Caco-2 (cell line): ENCODE measurements around the gene ANAPC2. TPM values are rescaled to one million over a fixed set of nuclear protein-coding genes. Genes with fewer than 3 reads are reported as not detected.

Experiments used
- BruUV-seq: library from RNA; stranded (reverse); fragments of 400-500 nt; replicated peaks from 2 replicates; lab custom pipeline; 2021; lab: Mats Ljungman, UMichigan
- CTCF ChIA-PET: fragments of 300-600 bp; sonication (Branson Sonifier 250); formaldehyde crosslinking; loops from one replicate; lab custom pipeline; 2022; ENCODE audit warnings: antibody characterized with exemption; lab: Charles Lee
- POLR2A ChIA-PET: fragments of 300-600 bp; sonication (Branson Sonifier 250); formaldehyde crosslinking; loops from one replicate; lab custom pipeline; 2022; ENCODE audit warnings: antibody characterized with exemption; lab: Charles Lee
- DNase-seq, 2 experiments: peaks; one replicate each; pipeline versions ENCODE4 v3.0.0 to v3.0.0-alpha.2; 2020 to 2022
- H3K27me3 ChIP-seq: replicated peaks from 2 replicates; pipeline ENCODE4 v1.6.0; 2011; ENCODE audit warnings: low read length; ENCODE audit not compliant: control insufficient read depth, insufficient read depth
- H3K36me3 ChIP-seq: 2 replicates; pipeline ENCODE4 v1.5.1; 2011; ENCODE audit warnings: low read length; ENCODE audit not compliant: control insufficient read depth, insufficient read depth
- H3K4me1 ChIP-seq: fragments of 250-450 bp; sonication (Bioruptor Pico); 2 replicates; pipeline ENCODE4 v1.5.1; 2020; ENCODE audit warnings: mild to moderate bottlenecking
- H3K4me3 ChIP-seq: 2 replicates; pipeline ENCODE4 v1.5.1; 2011; ENCODE audit warnings: low read depth, mild to moderate bottlenecking, control low read depth, low read length
- H3K9me3 ChIP-seq: fragments of 250-450 bp; sonication (Bioruptor Pico); 2 replicates; pipeline ENCODE4 v1.5.1; 2020; ENCODE audit warnings: mild to moderate bottlenecking, moderate library complexity
- H3K27ac Mint-ChIP-seq: one replicate; pipeline ENCODE4 v1.8.0; 2022; ENCODE audit warnings: mixed read lengths; ENCODE audit not compliant: unreplicated experiment
- H3K27me3 Mint-ChIP-seq: one replicate; pipeline ENCODE4 v1.8.0; 2022; ENCODE audit warnings: mixed read lengths; ENCODE audit not compliant: insufficient read depth, unreplicated experiment
- H3K36me3 Mint-ChIP-seq: one replicate; pipeline ENCODE4 v1.8.0; 2022; ENCODE audit warnings: mild to moderate bottlenecking, mixed read lengths; ENCODE audit not compliant: insufficient read depth, unreplicated experiment
- H3K4me1 Mint-ChIP-seq: one replicate; pipeline ENCODE4 v1.8.0; 2022; ENCODE audit warnings: low read depth, mixed read lengths; ENCODE audit not compliant: unreplicated experiment
- H3K4me3 Mint-ChIP-seq: one replicate; pipeline ENCODE4 v1.8.0; 2022; ENCODE audit warnings: mild to moderate bottlenecking, moderate library complexity, mixed read lengths; ENCODE audit not compliant: unreplicated experiment
- H3K9me3 Mint-ChIP-seq: one replicate; pipeline ENCODE4 v1.8.0; 2022; ENCODE audit warnings: mixed read lengths; ENCODE audit not compliant: unreplicated experiment
- CTCF ChIP-seq, 2 experiments: fragments of 200-600 bp in 1 of 2; IDR thresholded peaks; 1 replicate in 1 of 2; 2 replicates in 1 of 2; pipeline versions ENCODE4 v1.5.1 to v1.8.0; 2011 to 2022; ENCODE audit warnings: antibody characterized with exemption in 1 of 2, control low read depth in 1 of 2, inconsistent platforms in 1 of 2, low read depth in 1 of 2, low read length in 1 of 2, mild to moderate bottlenecking in 1 of 2, moderate library complexity in 1 of 2; ENCODE audit not compliant: insufficient read depth in 1 of 2, severe bottlenecking in 1 of 2, unreplicated experiment in 1 of 2
- intact Hi-C: fragments of 100-400 bp; cut with micrococcal nuclease; formaldehyde crosslinking; loops from one replicate; pipeline ENCODE4 v1.10.0; 2022; ENCODE audit not compliant: unreplicated experiment
- total RNA-seq: library from RNA; stranded (reverse); gene quantifications from 2 replicates; pipeline ENCODE4 v1.2.3, GENCODE V29; 2022

ANAPC2 gene
- total RNA-seq, 1 experiment from 2014 or later = 67.5 TPM

GRCh38 chr9:137147793-137148160 lies 40.6 kb downstream of the ANAPC2 start:
- POLR2A ChIA-PET = no interaction called here
- DNase-seq = no peak
- CTCF ChIA-PET = no interaction called here
- Histone ChIP-seq H3K4me1 (no peaks in the 10 kb centered on the region), H3K27me3 (no peaks in the 10 kb centered on the region), H3K9me3 (no peaks in the 10 kb centered on the region), H3K4me3 (no peak overlapping the region), H3K36me3 (no peaks in the 10 kb centered on the region)
- no TSS peak for BruUV-seq
- peaks cover 13% of the 10 kb centered on the region for H3K36me3 Mint-ChIP-seq
- peaks cover 8% of the 10 kb centered on the region for H3K27me3 Mint-ChIP-seq
- no peaks in the 10 kb centered on the region for H3K4me1 Mint-ChIP-seq
- no peak overlapping the region for H3K4me3 Mint-ChIP-seq
- no peak overlapping the region for H3K27ac Mint-ChIP-seq
- H3K9me3 Mint-ChIP-seq = no peaks in the 10 kb centered on the region
- intact Hi-C loops = no loop called here
- TF ChIP-seq CTCF (IDR thresholded peaks at IDR 0.05; ENCODE audit: insufficient read depth in 1 of 2, low read depth in 1 of 2, low read length in 1 of 2, severe bottlenecking in 1 of 2, unreplicated experiment in 1 of 2) = no peak

DNA sequence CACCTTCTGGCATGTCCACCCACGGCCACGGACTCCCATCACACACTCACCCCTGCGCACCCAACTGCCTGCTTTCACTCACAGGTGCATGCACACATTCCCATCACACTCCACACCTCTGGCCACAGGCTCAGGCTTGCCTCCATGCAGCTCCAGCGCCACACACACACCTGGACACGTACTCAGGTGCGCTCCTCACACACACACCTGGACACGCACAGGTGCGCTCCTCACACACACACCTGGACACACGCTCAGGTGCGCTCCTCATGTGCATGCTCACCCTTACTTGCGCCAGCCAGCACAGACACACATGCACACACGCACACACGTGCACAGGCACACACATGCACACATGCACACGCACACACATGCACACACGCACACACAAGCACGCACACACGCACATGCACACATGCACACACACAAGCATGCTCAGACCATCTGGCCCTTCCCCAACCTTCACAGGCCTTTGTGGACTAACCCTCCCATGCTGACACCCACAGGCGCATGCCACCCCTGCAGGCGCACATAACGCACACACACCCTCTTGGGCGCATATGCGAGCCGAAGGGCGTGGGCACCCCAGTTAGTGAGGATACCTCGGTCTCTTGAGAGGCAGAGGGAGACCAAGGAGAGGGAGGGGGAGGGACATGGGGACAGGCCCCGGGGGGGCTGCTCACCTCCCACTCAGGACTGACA lies 41.1 kb downstream of the ANAPC2 start:
- H3K27me3 Mint-ChIP-seq = peaks cover 11% of the 10 kb centered on the region
- no peak overlapping the region for H3K27ac Mint-ChIP-seq
- Histone ChIP-seq H3K27me3 (no peaks in the 10 kb centered on the region), H3K4me3 (no peak overlapping the region), H3K4me1 (no peaks in the 10 kb centered on the region), H3K9me3 (no peaks in the 10 kb centered on the region), H3K36me3 (no peaks in the 10 kb centered on the region)
- no peaks in the 10 kb centered on the region for H3K4me1 Mint-ChIP-seq
- no peak for TF ChIP-seq CTCF (IDR thresholded peaks at IDR 0.05; ENCODE audit: insufficient read depth in 1 of 2, low read depth in 1 of 2, low read length in 1 of 2, severe bottlenecking in 1 of 2, unreplicated experiment in 1 of 2)
- no peaks in the 10 kb centered on the region for H3K9me3 Mint-ChIP-seq
- intact Hi-C loops = no loop called here
- H3K4me3 Mint-ChIP-seq = no peak overlapping the region
- ChIA-PET CTCF (no interaction called here), POLR2A (no interaction called here)
- peaks cover 13% of the 10 kb centered on the region for H3K36me3 Mint-ChIP-seq
- DNase-seq = no peak
- BruUV-seq = no TSS peak

GRCh38 chr9:137146527-137146918 lies 41.8 kb downstream of the ANAPC2 start:
- DNase-seq = no peak
- no peaks in the 10 kb centered on the region for H3K4me1 ChIP-seq
- Mint-ChIP-seq H3K27ac (no peak overlapping the region), H3K4me3 (no peak overlapping the region), H3K9me3 (no peaks in the 10 kb centered on the region), H3K4me1 (no peaks in the 10 kb centered on the region), H3K27me3 (peaks cover 13% of the 10 kb centered on the region), H3K36me3 (peaks cover 13% of the 10 kb centered on the region)
- H3K9me3 ChIP-seq = no peaks in the 10 kb centered on the region
- ChIA-PET POLR2A (no interaction called here), CTCF (no interaction called here)
- H3K27me3 ChIP-seq = no peaks in the 10 kb centered on the region
- no peak for TF ChIP-seq CTCF (IDR thresholded peaks at IDR 0.05; ENCODE audit: insufficient read depth in 1 of 2, low read depth in 1 of 2, low read length in 1 of 2, severe bottlenecking in 1 of 2, unreplicated experiment in 1 of 2)
- intact Hi-C loops = no loop called here
- no TSS peak for BruUV-seq
- H3K4me3 ChIP-seq = no peak overlapping the region
- no peaks in the 10 kb centered on the region for H3K36me3 ChIP-seq
